SH-SY5Y (cell line): ENCODE data around the gene ANTXR1.

ENCODE experiments used
- GATA2 ChIP-seq: IDR thresholded peaks from 2 replicates; pipeline ENCODE4 v1.6.1; 2011; ENCODE audit warnings: mild to moderate bottlenecking, low read depth, low read length
- GATA3 ChIP-seq: IDR thresholded peaks from 2 replicates; pipeline ENCODE4 v1.6.1; 2011; ENCODE audit warnings: low read depth, mild to moderate bottlenecking, low read length, moderate library complexity

DNA sequence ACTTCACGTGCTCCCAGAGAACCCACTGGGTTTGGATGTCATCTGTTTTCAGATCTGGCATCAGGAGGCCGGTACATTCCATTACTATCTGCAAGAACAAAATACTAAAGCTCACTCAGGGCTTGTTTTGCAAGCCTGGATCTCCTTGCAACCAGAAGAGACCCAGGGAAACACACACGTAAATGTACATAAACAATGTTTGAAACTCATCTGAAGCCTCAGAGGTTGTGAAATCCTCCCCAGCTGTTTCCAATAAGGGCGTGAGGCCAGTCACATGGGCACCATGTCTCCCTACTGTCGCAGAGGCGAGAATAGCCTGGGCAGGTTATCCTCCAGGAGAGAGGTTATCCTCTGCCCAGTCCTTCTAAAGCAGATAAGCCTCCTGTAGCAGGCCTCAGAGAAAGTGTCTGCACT is 187.1 kb downstream of the ANTXR1 start:
- TF ChIP-seq GATA2 = no peak
- TF ChIP-seq GATA3 = no peak
